OCI-LY7 (cell line): ENCODE data around the gene VTI1A.

ENCODE experiments used
- CTCF ChIP-seq: fragments of 200-600 bp; sonication (generic); conservative IDR thresholded peaks from 2 replicates; pipeline ENCODE4 v1.5.1; 2014; ENCODE audit warnings: mild to moderate bottlenecking, antibody characterized with exemption, low read length, moderate library complexity, mixed read lengths
- EZH2phosphoT487 ChIP-seq: fragments of 200-600 bp; sonication (generic); IDR thresholded peaks from 2 replicates; pipeline ENCODE4 v1.6.1; 2018; ENCODE audit warnings: low read depth, borderline replicate concordance, mild to moderate bottlenecking, mixed run types, antibody characterized with exemption, low read length, moderate library complexity, mixed read lengths

GRCh38 chr10:112603062-112603461 is 156.0 kb downstream of the VTI1A start:
- TF ChIP-seq CTCF, result no peak
- no peak for TF ChIP-seq EZH2phosphoT487
